Stimulated activated CD4-positive, alpha-beta T cell treated with anti-CD3 and anti-CD28 coated beads, TNF-alpha, amount 100 ng/mL, for 48 hours (primary cell): Measurements from ENCODE around the gene THSD8.
A peak's percentile ranks its signal among the peaks of the same experiment; 100 is the strongest.

Source experiments
- DNase-seq, 3 donors: peaks; one replicate each; pipeline ENCODE4 v3.0.0-alpha.2; 2020; ENCODE audit warnings: low read depth in 3 of 3

The THSD8 gene

DNA sequence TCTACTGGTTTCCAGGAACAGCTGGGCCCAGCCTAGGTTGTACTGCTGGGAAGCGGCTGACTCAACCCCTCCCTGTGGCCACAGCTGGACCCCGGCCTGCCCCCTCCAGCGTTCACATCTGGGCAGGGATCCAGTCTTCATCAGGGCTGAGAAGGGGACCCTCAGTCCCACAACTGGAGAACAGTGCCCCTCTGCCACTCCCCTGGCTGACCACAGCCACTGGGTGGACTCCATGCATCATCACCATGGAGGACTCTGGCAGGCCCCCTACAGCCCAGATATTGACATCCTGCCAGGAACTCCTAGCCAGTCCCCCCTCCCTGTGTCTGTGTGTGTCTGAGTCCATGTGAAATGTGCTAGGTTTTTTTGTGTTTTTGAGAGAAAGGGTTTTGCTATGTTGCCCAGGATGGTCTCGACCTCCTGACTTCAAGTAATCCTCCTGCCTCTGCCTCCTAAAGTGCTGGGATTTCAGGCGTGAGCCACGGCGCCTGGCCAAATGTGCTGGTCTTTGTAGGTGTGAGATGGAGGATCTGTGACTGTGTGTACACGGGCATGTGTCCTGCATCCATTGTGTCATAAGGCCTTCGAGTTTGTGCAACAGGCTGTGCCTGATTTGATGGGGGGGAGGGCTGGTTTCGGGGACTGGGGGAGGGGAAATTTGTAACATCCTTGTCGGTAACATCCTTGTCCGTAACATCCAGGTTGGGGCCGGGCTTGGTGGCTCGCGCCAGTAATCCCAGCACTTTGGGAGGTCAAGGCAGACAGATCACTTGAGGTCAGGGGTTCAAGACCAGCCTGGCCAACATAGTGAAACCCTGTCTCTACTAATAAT lies 22.5 kb upstream of the THSD8 start:
- no peak for DNase-seq

DNA sequence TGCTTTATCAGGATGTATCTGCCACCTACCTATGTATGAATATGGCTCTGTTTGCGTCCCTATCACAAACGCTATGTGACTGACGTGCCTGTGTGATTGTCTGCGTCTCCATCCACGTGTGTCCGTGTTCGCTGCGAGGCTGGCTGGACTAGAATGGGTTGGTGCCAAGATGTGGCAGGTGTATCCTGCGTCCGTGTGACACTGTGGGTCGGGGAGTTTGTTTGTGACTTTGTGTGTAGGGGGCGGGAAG lies 19.8 kb upstream of the THSD8 start:
- no peak for DNase-seq

GRCh38 chr19:12782424-12783290 lies 19.2 kb upstream of the THSD8 start:
- DNase-seq, result peak in 2 of 3 donors; percentile 71 to 89

DNA sequence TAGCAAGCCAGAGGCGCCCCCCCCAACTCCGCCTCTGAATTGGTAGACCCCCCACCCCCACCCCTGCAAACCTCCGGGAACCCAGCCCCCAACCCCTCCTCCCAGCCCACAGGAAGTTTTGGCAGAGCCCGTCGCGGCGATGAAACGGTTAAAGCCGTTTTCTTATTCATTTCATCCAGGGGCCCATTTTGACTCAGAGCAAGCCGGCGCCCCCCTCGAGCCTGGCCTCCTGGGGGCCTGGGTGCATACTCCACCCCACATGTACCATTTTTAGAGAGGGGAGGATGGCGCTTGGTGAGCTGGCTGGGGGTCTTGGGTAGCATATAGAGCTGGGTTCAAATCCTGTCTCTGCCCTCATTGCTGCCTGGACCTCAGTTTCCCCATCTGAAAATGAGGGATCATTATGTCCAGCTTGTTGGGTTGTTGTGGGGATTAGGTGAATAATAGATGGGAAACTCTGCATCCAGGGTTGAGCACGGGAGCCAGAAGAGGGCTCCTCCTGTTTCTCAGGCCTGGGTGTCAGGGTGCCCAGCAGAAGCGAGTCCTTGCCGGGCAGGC lies 18.5 kb upstream of the THSD8 start:
- DNase-seq, result peak in 1 of 3 donors; percentile 58

DNA sequence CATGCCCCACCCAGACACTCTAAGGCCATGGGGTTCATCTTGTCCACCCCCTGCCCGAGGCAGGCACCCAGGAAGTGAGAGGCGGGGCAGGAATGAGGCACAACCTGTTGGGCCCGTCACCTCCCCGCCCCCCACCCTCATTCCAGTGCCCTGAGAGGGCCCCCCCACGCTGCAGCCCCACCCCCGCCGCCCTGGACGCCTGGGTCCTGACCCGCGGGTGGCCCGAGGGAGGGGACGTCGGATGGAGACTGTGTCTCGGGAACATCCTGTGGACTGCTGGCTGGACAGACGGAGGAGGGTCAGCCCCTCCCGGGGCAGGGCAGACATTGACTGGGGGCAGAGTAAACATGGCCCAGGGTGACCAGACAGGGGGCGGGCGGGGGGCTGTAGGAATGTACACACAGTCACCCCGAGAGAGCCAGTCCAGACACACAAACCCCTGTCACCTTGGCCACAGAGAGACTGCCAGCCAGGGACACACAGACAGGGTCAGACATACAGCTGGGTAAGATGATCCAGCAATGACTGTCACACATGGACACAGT lies 17.9 kb upstream of the THSD8 start:
- DNase-seq, result no peak

- DNase-seq, result no peak
Observed at GRCh38 chr19:12784394-12784870, 17.4 kb upstream of the THSD8 start.

DNA sequence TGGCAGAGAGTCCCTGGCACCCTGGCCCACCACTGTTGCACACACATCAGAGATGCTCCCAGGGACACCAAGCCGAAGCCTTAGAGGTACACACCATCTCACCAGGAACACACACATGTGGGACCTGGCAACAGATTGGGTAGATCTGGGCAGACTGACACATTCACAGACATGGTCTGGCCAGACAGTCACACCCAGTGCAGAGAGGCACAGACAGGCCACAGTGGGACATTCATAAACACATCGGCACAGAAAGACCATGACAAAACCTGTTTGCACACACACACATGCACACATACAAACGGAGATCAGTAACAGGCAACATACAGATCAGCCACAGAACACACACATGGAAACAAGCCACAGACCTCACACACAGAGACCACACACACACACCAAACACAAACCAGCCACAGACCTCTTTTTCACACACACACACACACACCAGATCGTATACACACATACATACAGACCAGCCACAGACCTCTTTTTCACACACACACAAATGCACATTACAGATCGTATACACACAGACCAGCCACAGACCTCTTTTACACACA lies 16.9 kb upstream of the THSD8 start:
- DNase-seq, result no peak

- DNase-seq, result no peak
Observed at GRCh38 chr19:12785431-12786031, 16.3 kb upstream of the THSD8 start.

DNA sequence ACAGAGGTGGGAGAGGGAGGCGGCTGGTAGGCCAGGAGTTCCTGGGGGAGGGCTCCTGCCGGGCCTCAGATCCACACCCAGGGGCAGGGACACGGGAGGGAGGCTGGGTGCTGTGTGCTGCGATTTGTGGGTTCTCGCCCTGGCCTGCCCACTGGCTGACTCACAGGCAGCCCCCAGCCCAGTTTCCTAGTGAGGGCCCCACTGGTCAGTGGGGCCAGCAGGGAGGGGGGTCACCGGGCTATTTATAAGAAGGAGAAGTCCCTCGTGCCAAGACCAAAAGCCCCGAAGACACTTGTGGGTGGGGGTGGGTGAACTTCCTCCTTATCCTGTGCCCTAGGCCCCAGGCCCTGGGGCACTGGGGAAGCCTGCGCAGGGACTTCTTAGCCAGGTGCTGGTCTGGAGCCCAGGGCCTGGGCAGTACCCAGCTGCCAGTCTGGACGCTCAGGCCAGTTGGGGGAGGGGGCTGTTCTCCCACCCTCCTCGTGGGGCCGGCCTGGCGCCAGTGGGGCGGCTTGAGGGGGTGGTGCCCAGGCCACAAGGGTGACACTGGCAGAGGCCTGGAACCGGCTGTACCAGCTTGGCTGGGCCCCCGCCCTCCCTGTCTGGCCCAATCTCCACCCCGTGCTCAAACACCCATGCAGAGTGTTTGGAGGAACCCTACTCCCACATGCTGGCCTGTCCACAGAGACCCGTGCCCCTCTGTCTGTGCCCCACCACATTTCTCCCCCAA lies 15.6 kb upstream of the THSD8 start:
- DNase-seq, result no peak

DNA sequence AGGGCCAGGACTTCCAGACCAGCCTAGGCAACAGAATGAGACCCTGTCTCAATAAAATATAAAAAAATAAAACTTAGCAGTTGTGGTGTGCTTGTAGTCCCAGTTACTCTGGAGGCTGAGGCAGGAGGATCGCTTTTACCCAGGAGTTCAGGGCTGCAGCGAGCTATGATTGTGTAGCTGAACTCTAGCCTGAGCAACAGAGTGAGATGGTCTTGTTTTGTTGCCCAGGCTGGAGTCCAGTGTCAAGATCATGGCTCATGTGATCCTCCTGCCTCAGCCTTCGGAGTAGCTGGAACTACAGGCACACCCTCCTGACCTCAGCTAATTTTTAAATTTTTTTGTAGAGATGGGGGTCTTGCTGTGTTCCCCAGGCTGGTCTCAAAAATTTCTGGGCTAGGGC lies 14.9 kb upstream of the THSD8 start:
- DNase-seq, result no peak

GRCh38 chr19:12787458-12787857 lies 14.4 kb upstream of the THSD8 start:
- no peak for DNase-seq

DNA sequence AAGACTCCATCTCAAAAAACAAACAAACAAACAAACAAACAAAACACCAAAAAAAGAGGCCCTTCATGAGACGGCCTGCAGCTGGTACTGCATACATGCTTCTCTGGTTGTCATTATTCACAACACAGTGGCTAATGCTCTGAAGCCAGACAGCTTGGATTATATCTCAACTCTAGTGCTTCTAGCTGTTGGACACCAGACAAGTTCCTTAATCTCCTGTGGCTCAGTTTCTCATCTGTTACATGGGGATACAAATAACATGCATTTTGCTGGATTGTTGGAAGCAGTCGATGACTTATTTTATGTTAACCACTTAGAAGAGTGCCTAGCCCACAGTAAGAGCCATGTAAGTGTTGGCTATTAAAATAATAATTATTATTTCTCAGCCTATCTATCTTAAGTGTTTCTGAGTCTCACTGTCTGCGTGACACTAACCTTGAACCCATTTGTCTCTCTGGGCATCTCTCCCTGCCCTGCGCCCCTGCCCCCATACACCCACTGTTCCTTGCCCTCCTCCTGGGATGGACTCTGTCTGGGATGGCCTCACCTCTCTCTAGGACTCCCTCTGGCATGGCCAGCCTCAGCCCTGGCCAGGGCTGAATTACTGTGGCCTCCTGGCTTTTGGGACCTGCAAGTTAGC lies 13.7 kb upstream of the THSD8 start:
- no peak for DNase-seq

DNA sequence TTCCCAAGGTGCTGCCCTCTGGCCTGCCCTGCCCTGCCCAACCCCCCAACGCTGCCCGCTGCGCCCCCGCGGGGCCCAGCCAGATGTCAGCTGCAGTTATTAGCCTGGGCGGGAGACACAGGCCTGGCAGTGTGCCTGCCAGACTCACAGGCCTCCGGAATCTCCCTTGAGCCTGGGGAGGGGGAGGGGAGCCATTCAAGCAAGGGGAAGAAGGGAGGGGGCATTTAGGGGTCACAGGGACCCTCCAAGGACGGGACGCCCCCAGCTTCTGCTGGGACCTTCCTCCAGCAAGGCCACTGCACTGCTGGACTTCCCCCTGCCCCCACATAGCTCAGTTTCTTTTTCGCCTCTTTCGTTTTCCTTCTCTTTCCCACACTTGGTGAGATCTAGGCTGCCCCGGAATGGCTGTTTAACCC lies 13.2 kb upstream of the THSD8 start:
- no peak for DNase-seq

DNA sequence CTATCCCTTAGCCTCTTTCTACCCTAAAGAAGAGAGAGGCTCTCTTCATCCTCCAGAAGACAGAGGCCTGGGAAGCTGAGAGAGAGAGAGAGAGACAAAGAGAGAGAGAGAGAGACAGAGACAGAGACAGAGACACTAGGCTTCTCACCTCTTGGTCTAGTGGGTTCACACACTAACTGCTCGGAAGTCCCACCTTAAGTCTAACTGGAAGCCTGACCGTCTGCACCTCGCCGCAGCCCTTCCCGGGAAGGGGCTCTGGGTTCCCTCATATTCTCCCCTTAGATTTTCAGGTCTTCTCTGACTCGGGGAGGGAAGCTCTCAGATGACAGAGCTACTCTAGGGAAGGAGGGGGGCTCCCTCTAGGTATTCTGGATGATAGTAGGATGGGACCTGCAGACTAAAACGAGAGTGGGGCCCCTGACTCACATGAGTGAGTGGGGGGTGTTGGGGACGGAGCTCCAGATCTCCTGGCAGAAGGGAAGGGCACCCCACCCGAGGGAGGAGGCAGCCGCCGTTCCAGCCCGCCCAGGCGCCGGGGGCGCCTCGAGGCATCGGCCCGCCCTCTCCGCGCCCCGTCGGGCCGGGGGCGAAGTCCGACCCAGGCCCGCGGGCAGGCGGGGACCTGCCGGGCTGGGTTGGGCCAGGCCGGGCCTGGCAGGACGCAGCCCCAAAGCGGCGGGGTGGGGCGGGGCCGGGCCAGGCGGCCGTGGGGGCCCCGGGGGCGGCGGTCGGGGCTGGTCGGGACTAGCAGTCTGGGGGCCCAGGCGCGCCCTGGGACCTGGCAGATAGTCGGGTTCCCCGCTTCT lies 12.6 kb upstream of the THSD8 start:
- DNase-seq, result no peak

GRCh38 chr19:12789904-12790619 lies 11.8 kb upstream of the THSD8 start:
- peak; percentile 94 to 97 (median 96) for DNase-seq

DNA sequence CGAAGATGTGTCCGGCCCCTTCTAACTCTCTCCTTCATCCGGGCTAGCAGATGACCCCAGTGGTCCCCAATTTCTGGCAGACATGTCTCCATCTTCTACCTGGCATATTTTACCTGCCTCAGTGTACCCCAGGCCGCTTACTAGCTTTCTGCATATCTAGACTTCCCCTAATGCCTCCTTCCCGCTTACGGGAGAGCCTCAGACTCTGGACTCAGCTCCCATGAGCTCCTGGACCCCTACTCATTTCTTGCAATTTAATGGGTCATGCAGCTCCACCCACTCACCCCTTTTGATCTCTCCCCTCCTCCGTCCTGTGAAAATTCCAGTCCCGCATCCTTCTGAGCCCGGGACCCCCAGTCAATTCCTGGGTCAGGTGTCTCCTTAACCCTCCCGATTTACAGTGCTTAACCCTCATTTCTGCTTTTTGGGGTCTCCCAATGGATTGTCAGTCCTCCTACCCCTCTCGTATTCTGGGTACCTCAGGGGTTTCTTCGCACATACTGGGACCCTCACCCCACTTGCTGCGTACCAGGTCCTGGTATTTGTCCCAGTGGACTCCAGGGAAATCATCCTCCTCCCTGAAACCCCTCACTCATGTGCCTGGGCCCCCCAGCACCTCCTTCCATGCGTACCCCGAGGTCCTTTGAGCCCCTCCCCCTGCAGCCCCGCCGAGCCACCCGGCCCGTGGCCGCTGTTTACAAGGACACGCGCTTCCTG lies 11.1 kb upstream of the THSD8 start:
- DNase-seq, result no peak

DNA sequence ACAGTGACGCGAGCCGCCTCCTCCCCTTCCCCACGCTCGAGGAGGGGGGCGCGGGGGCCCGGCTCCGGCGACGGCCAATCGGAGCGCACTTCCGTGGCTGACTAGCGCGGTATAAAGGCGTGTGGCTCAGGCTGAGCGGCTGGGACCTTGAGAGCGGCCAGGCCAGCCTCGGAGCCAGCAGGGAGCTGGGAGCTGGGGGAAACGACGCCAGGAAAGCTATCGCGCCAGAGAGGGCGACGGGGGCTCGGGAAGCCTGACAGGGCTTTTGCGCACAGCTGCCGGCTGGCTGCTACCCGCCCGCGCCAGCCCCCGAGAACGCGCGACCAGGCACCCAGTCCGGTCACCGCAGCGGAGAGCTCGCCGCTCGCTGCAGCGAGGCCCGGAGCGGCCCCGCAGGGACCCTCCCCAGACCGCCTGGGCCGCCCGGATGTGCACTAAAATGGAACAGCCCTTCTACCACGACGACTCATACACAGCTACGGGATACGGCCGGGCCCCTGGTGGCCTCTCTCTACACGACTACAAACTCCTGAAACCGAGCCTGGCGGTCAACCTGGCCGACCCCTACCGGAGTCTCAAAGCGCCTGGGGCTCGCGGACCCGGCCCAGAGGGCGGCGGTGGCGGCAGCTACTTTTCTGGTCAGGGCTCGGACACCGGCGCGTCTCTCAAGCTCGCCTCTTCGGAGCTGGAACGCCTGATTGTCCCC lies 10.4 kb upstream of the THSD8 start, which contains the start of gene JUNB:
Gene JUNB, plus strand, starts transcription at position 142 of the 706 bp plus-strand sequence. Its CDS starts 286 bp downstream, at position 428.
- peak; percentile 94 to 96 (median 96) for DNase-seq
